Measurements from ENCODE around the gene CACNA1C.

CACNA1C gene

GRCh38 chr12:2627076-2627834 lies 574.5 kb downstream of the CACNA1C start:
- no peak overlapping the region for H3K27ac ChIP-seq (ENCODE audit: low read length)
- H3K4me1 ChIP-seq (ENCODE audit: control insufficient read depth in 1 of 2, insufficient read depth in 2 of 2, low read length in 2 of 2) = no peaks in the 10 kb centered on the region
- no peaks in the 10 kb centered on the region for H3K9me3 ChIP-seq (ENCODE audit: control insufficient read depth in 1 of 2, low read length in 2 of 2)
- peaks cover 5 to 6% of the 10 kb centered on the region in 2 donors for H3K36me3 ChIP-seq (ENCODE audit: control insufficient read depth in 1 of 2, insufficient read depth in 2 of 2, low read length in 2 of 2)
- H3K27me3 ChIP-seq (ENCODE audit: low read depth, low read length) = no peaks in the 10 kb centered on the region
- no peak overlapping the region for H3K4me3 ChIP-seq (ENCODE audit: low read depth in 1 of 2, low read length in 2 of 2)

- H3K9me3 ChIP-seq (ENCODE audit: control insufficient read depth in 1 of 2, low read length in 2 of 2) = no peaks in the 10 kb centered on the region
- no peak overlapping the region for H3K4me3 ChIP-seq (ENCODE audit: low read depth in 1 of 2, low read length in 2 of 2)
- peaks cover 5 to 6% of the 10 kb centered on the region in 2 donors for H3K36me3 ChIP-seq (ENCODE audit: control insufficient read depth in 1 of 2, insufficient read depth in 2 of 2, low read length in 2 of 2)
- no peak overlapping the region for H3K27ac ChIP-seq (ENCODE audit: low read length)
- H3K27me3 ChIP-seq (ENCODE audit: low read depth, low read length) = no peaks in the 10 kb centered on the region
- no peaks in the 10 kb centered on the region for H3K4me1 ChIP-seq (ENCODE audit: control insufficient read depth in 1 of 2, insufficient read depth in 2 of 2, low read length in 2 of 2)
Observed at GRCh38 chr12:2627835-2628191, 575.0 kb downstream of the CACNA1C start.

GRCh38 chr12:2628401-2628800 lies 575.6 kb downstream of the CACNA1C start:
- no peak overlapping the region for H3K27ac ChIP-seq (ENCODE audit: low read length)
- H3K36me3 ChIP-seq (ENCODE audit: control insufficient read depth in 1 of 2, insufficient read depth in 2 of 2, low read length in 2 of 2) = peaks cover 5 to 9% of the 10 kb centered on the region in 2 donors
- H3K4me1 ChIP-seq (ENCODE audit: control insufficient read depth in 1 of 2, insufficient read depth in 2 of 2, low read length in 2 of 2) = no peaks in the 10 kb centered on the region
- H3K27me3 ChIP-seq (ENCODE audit: low read depth, low read length) = no peaks in the 10 kb centered on the region
- no peaks in the 10 kb centered on the region for H3K9me3 ChIP-seq (ENCODE audit: control insufficient read depth in 1 of 2, low read length in 2 of 2)
- no peak overlapping the region for H3K4me3 ChIP-seq (ENCODE audit: low read depth in 1 of 2, low read length in 2 of 2)

- no peak overlapping the region for H3K27ac ChIP-seq (ENCODE audit: low read length)
- H3K9me3 ChIP-seq (ENCODE audit: control insufficient read depth in 1 of 2, low read length in 2 of 2) = no peaks in the 10 kb centered on the region
- H3K27me3 ChIP-seq (ENCODE audit: low read depth, low read length) = no peaks in the 10 kb centered on the region
- no peaks in the 10 kb centered on the region for H3K4me1 ChIP-seq (ENCODE audit: control insufficient read depth in 1 of 2, insufficient read depth in 2 of 2, low read length in 2 of 2)
- H3K36me3 ChIP-seq (ENCODE audit: control insufficient read depth in 1 of 2, insufficient read depth in 2 of 2, low read length in 2 of 2) = peaks cover 3 to 9% of the 10 kb centered on the region in 2 donors
- H3K4me3 ChIP-seq (ENCODE audit: low read depth in 1 of 2, low read length in 2 of 2) = no peak overlapping the region
Observed at GRCh38 chr12:2629051-2629450, 576.3 kb downstream of the CACNA1C start.

GRCh38 chr12:2631653-2632350 lies 579.0 kb downstream of the CACNA1C start:
- Histone ChIP-seq H3K4me1 (ENCODE audit: control insufficient read depth in 1 of 2, insufficient read depth in 2 of 2, low read length in 2 of 2) (no peaks in the 10 kb centered on the region), H3K9me3 (ENCODE audit: control insufficient read depth in 1 of 2, low read length in 2 of 2) (no peaks in the 10 kb centered on the region), H3K27ac (ENCODE audit: low read length) (no peak overlapping the region), H3K36me3 (ENCODE audit: control insufficient read depth in 1 of 2, insufficient read depth in 2 of 2, low read length in 2 of 2) (peaks cover 0 to 6% of the 10 kb centered on the region in 2 donors), H3K27me3 (ENCODE audit: low read depth, low read length) (no peaks in the 10 kb centered on the region), H3K4me3 (ENCODE audit: low read depth in 1 of 2, low read length in 2 of 2) (no peak overlapping the region)

- Histone ChIP-seq H3K4me1 (ENCODE audit: control insufficient read depth in 1 of 2, insufficient read depth in 2 of 2, low read length in 2 of 2) (no peaks in the 10 kb centered on the region), H3K27ac (ENCODE audit: low read length) (no peak overlapping the region), H3K36me3 (ENCODE audit: control insufficient read depth in 1 of 2, insufficient read depth in 2 of 2, low read length in 2 of 2) (peaks cover 0 to 6% of the 10 kb centered on the region in 2 donors), H3K27me3 (ENCODE audit: low read depth, low read length) (no peaks in the 10 kb centered on the region), H3K9me3 (ENCODE audit: control insufficient read depth in 1 of 2, low read length in 2 of 2) (no peaks in the 10 kb centered on the region), H3K4me3 (ENCODE audit: low read depth in 1 of 2, low read length in 2 of 2) (no peak overlapping the region)
Observed at GRCh38 chr12:2633176-2633824, 580.5 kb downstream of the CACNA1C start.

GRCh38 chr12:2633825-2634200 lies 581.0 kb downstream of the CACNA1C start:
- no peaks in the 10 kb centered on the region for H3K9me3 ChIP-seq (ENCODE audit: control insufficient read depth in 1 of 2, low read length in 2 of 2)

GRCh38 chr12:2634471-2634870 lies 581.7 kb downstream of the CACNA1C start:
- H3K27me3 ChIP-seq (ENCODE audit: low read depth, low read length) = no peaks in the 10 kb centered on the region
- no peaks in the 10 kb centered on the region for H3K4me1 ChIP-seq (ENCODE audit: control insufficient read depth in 1 of 2, insufficient read depth in 2 of 2, low read length in 2 of 2)
- no peak overlapping the region for H3K4me3 ChIP-seq (ENCODE audit: low read depth in 1 of 2, low read length in 2 of 2)
- H3K27ac ChIP-seq (ENCODE audit: low read length) = no peak overlapping the region
- H3K9me3 ChIP-seq (ENCODE audit: control insufficient read depth in 1 of 2, low read length in 2 of 2) = no peaks in the 10 kb centered on the region
- peaks cover 0 to 8% of the 10 kb centered on the region in 2 donors for H3K36me3 ChIP-seq (ENCODE audit: control insufficient read depth in 1 of 2, insufficient read depth in 2 of 2, low read length in 2 of 2)

More at GRCh38 chr12:2633825-2634200, 581.0 kb downstream of the CACNA1C start:
- Histone ChIP-seq H3K36me3 (ENCODE audit: control insufficient read depth in 1 of 2, insufficient read depth in 2 of 2, low read length in 2 of 2) (peaks cover 0 to 6% of the 10 kb centered on the region in 2 donors), H3K27me3 (ENCODE audit: low read depth, low read length) (no peaks in the 10 kb centered on the region), H3K4me1 (ENCODE audit: control insufficient read depth in 1 of 2, insufficient read depth in 2 of 2, low read length in 2 of 2) (no peaks in the 10 kb centered on the region), H3K27ac (ENCODE audit: low read length) (no peak overlapping the region), H3K4me3 (ENCODE audit: low read depth in 1 of 2, low read length in 2 of 2) (no peak overlapping the region)

- no peaks in the 10 kb centered on the region for H3K27me3 ChIP-seq (ENCODE audit: low read depth, low read length)
- peaks cover 0 to 8% of the 10 kb centered on the region in 2 donors for H3K36me3 ChIP-seq (ENCODE audit: control insufficient read depth in 1 of 2, insufficient read depth in 2 of 2, low read length in 2 of 2)
- H3K4me1 ChIP-seq (ENCODE audit: control insufficient read depth in 1 of 2, insufficient read depth in 2 of 2, low read length in 2 of 2) = peaks cover 7% of the 10 kb centered on the region in 2 donors
- H3K4me3 ChIP-seq (ENCODE audit: low read depth in 1 of 2, low read length in 2 of 2) = no peak overlapping the region
- H3K9me3 ChIP-seq (ENCODE audit: control insufficient read depth in 1 of 2, low read length in 2 of 2) = no peaks in the 10 kb centered on the region
- H3K27ac ChIP-seq (ENCODE audit: low read length) = no peak overlapping the region
Observed at GRCh38 chr12:2636741-2637340, 584.1 kb downstream of the CACNA1C start.

GRCh38 chr12:2637371-2637770 lies 584.6 kb downstream of the CACNA1C start:
- H3K27ac ChIP-seq (ENCODE audit: low read length) = no peak overlapping the region
- H3K27me3 ChIP-seq (ENCODE audit: low read depth, low read length) = no peaks in the 10 kb centered on the region
- no peaks in the 10 kb centered on the region for H3K9me3 ChIP-seq (ENCODE audit: control insufficient read depth in 1 of 2, low read length in 2 of 2)
- peaks cover 0 to 8% of the 10 kb centered on the region in 2 donors for H3K36me3 ChIP-seq (ENCODE audit: control insufficient read depth in 1 of 2, insufficient read depth in 2 of 2, low read length in 2 of 2)
- H3K4me1 ChIP-seq (ENCODE audit: control insufficient read depth in 1 of 2, insufficient read depth in 2 of 2, low read length in 2 of 2) = peaks cover 7% of the 10 kb centered on the region in 2 donors
- H3K4me3 ChIP-seq (ENCODE audit: low read depth in 1 of 2, low read length in 2 of 2) = no peak overlapping the region

Data from muscle layer of duodenum (tissue), 2 donors.